Esophagus muscularis mucosa (tissue), 2 donors: ENCODE results near the gene PDGFC.

Source experiments
- EP300 ChIP-seq: sonication (generic); formaldehyde crosslinking; IDR thresholded peaks from one replicate; pipeline ENCODE4 v1.6.1; 2017; ENCODE audit warnings: antibody characterized with exemption
- POLR2A ChIP-seq: fragments of 450-650 bp; IDR thresholded peaks from one replicate; pipeline ENCODE4 v1.6.1; 2017; ENCODE audit warnings: antibody characterized with exemption, moderate library complexity, mild to moderate bottlenecking, low read depth

DNA sequence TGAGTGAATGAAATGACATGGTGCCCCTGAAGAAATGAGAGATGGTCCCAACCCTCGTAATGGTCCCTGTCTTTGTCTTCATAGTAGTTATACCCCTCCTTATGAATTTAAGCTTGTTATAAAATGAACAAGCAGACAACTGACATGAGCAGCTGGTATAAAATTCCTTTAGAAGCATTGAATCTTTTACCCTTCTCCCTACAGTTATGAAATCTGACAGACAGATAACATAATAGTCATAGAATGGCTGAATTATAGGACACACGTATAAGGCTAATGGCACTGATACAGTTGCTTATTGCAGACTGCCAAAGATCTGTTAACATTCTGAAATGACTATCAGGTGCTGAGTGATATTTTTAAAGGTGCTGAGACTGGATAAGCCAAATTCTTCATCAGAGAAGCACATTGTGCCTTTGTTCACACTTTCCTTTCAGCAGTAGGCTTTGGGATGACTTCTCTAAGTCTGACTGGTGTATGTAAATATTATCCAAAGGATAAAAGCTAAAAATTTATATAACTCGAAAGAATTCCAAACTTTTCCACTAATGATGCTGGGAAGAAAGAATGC is 47.4 kb upstream of the PDGFC start:
- TF ChIP-seq EP300 (no peak), POLR2A (no peak)
